SU-DHL-6 (cell line): ENCODE results near the gene GMDS.

Source experiments
- CTCF ChIP-seq: fragments of 200-600 bp; sonication (generic); IDR thresholded peaks from one replicate; pipeline ENCODE4 v1.5.1; 2017; ENCODE audit warnings: antibody characterized with exemption, mild to moderate bottlenecking, low read length, moderate library complexity; ENCODE audit not compliant: insufficient read depth, poor library complexity, severe bottlenecking
- EZH2phosphoT487 ChIP-seq: fragments of 200-600 bp; sonication (generic), shearing (Covaris generic); conservative IDR thresholded peaks from 2 replicates; pipeline ENCODE4 v1.6.1; 2018; ENCODE audit warnings: mild to moderate bottlenecking, antibody characterized with exemption, low read length, moderate library complexity, mixed read lengths

- TF ChIP-seq CTCF, result no peak
- TF ChIP-seq EZH2phosphoT487, result no peak
Observed at GRCh38 chr6:1611322-1611571, 634.2 kb downstream of the GMDS start.
